ENCODE results near the gene C1QTNF2.

DNA sequence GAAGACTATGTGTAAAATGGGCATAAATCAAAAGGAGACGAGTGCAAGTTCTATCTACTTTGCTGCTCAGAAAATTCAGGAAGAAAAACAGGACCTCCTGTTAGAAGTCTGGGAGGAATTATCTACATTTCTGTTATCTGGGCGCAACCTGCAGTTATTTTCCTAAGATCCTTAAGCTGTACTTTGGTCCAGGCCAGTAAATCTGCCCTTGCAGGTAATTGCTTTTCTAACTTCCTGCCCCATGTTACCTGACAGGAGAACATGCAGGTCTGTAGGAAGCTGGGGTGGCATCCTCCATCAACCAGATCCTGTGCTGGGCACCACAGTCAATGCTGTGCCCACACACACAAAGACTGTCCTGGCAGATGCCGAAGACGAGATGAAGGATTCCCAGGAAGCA is 63.7 kb downstream of the C1QTNF2 start:
- no peak for TF ChIP-seq POLR2A (IDR thresholded peaks at IDR 0.05)
- no peak for TF ChIP-seq CTCF (IDR thresholded peaks at IDR 0.05)
